HG02973 (cell line): Measurements from ENCODE around the gene ZNF469.

Source experiments
- ATAC-seq: cut with Tn5 transposase; IDR thresholded peaks from one replicate; pipeline ENCODE4 v1.9.1; 2021; ENCODE audit warnings: moderate library complexity; ENCODE audit not compliant: unreplicated experiment

ZNF469 gene

DNA sequence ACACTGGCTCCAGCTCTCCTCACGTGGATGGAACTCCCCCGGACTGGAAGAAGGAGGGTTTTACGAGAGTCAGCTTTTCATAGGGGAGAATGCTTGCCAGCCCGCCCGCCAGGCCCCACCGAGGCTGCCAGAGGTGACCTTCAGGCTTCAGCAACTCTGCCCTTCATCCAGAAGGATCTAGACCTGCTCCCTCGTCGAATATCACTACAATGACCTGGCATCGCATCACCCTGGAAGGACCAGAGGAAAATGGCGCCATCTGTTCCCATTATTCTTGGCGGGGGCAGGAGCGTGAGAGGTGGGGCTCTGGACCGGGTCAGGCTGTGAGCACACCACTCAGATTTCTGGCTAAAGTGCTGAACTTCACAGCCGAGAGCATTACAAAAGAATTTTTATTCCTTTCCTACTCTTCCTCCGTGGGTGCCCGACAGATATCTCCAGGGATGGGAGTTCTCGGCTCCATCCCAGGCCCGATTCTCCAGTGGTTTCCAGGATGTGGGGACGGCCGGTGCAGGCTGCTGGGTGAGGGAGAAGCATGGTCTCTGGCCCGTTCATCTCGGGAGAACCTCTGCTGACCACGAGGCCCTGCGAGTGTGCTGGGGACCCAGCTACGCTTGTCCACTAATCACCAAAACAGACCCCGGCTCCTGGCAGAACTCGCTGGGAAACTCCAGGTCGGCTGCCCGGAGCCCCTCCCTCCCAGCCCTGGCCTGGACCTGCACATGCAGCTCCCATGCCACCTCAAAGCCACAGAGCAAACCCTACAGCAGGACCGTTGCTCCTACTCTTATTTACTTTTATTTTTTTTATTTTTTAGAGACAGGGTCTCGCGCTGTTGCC lies 36.8 kb upstream of the ZNF469 start:
- no peak for ATAC-seq

DNA sequence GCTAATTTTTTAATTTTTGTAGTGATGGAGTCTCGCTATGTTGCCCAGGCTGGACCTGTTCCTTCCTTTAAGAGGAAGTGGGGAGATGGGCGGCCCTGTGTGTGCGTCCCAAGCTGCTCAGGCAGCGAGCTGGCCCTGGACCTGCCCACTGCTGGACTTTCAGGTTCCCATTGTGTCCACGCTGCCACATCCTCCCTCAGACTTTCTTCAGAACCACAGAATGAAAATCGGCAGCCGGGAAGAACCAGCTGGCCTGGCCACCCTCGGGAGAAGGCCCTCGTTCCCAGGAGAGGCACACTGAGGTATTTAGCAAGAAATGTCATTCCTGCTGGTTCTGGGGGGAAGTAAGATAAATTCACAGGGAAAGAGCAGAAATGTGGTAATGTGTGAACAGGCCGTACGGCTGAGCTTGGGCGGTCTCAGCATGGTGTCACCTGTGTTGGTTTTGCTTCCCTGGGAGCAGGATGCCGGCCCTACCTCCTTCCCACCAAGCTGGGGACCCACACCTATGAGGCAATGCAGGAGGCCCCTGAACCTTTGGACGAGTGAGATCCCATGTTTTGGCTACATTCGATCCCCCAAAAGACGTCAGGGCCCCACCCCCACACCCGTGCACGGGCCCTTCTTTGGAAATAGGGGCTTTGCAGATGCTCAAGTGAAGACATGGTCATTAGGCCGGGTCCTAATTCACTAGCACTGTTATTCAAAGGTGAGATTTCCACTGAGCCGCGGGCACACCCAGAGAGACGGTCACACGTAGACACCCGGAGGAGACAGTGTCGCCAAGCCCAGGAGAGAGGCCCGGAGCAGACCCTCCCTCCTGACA lies 35.9 kb upstream of the ZNF469 start:
- ATAC-seq: no peak

DNA sequence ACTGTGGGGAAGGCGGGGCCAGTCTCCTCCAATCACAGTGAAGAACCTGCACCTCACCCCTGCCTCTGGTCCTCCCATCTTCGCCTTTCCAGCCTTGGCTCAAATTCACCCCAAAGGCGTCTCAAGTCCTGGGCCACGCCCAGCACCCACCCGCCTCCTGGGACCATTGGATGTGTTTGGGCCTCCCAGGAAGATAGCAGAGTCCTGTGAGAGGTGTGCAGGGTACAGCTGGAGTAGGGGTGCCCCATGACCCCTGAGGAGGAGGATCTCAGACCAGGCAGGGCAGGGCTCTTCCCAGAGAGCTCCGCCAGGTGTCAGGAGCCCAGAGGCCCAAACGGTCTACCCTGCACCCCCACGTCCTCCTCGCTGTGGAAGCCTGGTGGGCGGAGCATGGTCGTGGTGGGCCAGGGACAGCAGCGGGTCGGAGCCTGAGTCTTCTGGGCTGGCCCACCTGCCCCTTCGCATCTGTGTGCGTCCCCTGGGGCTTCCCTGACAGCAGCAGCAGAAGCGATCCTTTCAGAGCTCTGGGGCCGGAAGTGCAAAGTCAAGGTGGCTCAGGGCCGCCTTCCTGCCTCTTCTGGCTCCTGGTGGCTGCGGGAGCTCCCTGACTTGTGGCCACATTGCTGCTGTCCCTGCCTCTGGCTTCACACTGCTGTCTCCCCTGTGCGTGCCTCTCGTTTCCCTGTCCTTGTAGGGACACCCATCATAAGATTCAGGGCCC lies 34.9 kb upstream of the ZNF469 start:
- ATAC-seq: no peak

DNA sequence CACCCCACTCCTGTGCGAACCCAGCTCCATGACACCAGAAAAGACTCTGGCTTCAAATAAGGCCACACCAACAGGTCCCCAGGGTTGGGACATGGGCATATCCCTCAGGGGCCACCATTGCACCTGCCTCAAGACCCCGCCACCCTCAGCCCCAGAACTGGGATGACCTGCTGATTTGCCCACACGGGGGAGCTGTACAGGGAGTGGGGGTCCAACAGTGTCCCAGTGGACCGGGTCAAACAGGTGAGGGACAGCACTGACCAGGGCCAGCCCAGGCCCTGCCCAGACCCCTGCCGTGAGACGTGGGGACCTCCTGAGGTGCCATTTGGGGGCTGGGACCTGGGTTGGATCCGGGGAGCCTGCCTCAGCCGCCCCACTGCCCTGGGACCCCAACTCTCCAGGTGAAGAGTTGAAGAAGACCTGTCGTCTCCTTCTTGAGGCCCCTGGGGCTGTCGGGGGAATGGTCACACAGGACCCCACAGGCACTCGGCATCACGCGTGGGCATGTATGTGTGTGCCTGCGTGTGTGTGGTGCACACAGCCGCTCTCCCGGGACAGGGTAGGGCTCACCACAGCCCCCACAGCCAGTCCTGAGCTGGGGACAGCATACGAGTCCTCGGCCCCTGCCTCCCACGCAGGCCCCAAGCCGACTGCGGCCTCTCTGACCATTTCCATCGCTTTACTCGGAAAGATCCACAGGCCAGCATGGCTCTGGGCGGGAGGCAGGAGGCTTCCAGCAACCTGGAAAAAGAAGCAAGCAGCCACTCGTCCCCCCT lies 34.2 kb upstream of the ZNF469 start:
- ATAC-seq: no peak

DNA sequence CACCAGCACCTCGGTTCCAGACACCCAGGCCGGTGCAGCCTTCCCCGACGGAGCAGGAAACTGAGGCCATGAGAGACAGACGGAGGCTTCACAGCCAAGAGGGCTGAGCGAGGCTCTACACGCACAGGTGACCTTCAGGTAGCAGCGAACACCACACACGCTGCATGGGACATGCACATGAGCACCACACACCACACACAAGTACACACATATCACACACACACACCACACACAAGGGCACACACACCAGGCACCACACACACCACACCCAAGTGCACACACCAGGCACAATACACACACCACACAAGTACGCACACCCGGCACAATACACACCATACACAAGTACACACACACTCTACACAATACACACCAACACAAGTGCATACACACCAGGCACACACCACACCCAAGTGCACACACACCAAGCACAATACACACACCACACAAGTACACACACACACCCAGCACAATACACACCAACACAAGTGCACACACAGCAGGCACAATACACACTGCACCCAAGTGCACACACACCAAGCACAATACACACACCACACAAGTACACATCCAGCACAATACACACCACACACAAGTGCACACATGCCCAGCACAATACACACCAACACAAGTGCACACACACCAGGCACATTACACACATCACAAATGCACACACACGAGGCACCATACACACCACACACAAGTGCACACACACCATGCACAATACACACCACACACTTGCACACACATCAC lies 33.4 kb upstream of the ZNF469 start:
- no peak for ATAC-seq

DNA sequence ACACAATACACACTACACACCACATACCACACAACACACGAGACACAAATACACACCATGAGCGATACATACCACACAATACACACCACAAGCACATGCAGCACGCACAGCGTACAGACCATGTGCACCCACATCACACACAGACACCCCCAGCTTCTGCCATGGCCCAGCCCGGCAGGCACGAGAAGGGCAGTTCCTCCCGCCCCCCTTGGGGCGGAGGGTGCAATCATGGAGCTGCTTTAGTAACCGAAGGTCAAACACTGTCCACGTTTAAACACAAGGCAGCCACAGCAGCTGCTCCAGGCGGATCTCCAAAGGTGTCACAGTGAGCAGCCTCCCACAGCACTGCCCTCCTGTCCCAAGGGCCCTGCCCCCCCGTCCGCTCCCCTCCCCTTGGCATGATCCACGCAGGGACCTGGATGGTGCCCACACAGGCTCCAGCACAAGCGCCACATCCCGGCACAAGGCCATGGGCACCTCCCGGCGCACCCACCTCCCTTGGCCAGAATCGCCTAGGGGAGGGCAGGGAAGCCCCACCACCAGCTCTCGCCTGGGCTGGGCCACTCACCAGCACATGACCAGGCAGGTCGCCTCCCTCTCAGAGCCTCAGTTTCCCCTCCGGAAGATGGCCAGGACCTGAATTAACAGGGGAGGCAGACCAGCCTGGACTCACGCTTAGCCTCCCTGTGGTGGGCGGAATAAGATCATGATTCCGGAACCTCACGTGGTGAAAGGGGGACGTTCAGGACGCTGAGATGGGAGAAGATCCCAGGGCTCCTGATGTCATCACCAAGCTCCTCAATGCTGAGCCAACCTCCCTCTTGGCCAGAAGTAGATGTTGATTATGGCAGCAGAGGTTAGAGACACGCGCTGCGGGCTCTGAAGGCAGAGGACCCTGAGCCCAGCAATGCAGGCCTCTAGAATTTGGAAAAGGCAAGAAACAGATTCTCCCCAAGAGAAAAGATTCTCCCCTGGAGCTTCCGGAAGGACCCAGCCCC lies 32.6 kb upstream of the ZNF469 start:
- no peak for ATAC-seq

DNA sequence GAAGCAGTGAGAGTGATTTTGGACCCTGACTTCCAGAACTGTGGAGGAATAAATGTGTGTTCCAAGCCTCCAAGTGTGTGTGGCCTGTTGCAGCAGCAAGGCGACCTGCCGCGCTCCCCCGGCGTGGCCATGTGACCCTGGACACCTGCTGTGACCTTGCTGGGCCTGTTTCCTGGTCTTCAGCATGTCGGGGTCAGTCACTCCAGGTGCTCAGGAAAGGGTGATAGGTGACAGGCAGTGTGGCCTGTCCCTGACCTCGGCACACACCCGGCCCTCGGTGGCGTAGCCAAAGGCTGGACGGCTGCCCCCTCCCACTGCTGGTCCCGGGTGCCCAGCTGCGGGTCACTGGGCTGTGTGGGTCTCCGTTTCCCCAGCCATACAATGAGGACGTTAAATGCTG lies 31.8 kb upstream of the ZNF469 start:
- no peak for ATAC-seq

DNA sequence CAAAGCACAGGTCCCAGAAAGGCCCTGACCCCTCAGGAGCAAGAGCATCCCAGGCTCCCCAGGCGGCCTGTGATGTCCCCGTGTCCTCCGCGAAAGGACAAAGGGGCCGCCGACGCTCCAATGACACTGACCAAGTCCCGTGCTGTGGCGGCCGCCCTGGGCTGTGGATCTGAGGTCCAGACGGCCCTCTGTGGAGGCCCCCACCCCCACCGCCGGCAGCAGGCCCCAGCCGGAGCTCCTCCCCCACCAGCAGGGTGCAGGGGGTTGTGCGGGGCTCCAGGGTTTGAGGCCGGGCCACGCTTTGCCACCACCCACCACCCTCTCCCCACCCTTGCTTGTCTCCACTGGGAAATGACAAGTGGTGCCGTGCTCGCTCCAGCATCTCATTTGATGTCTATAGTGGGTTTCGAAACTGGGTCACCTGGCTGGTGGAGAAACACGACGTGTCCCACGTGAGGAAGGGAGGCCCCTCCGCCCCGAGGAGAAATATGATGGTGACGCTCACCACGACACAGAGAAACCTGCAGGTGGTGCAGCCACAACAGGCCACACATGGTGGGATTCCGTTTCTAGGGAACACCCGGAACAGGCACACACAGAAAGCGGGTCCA lies 31.2 kb upstream of the ZNF469 start:
- ATAC-seq: no peak

DNA sequence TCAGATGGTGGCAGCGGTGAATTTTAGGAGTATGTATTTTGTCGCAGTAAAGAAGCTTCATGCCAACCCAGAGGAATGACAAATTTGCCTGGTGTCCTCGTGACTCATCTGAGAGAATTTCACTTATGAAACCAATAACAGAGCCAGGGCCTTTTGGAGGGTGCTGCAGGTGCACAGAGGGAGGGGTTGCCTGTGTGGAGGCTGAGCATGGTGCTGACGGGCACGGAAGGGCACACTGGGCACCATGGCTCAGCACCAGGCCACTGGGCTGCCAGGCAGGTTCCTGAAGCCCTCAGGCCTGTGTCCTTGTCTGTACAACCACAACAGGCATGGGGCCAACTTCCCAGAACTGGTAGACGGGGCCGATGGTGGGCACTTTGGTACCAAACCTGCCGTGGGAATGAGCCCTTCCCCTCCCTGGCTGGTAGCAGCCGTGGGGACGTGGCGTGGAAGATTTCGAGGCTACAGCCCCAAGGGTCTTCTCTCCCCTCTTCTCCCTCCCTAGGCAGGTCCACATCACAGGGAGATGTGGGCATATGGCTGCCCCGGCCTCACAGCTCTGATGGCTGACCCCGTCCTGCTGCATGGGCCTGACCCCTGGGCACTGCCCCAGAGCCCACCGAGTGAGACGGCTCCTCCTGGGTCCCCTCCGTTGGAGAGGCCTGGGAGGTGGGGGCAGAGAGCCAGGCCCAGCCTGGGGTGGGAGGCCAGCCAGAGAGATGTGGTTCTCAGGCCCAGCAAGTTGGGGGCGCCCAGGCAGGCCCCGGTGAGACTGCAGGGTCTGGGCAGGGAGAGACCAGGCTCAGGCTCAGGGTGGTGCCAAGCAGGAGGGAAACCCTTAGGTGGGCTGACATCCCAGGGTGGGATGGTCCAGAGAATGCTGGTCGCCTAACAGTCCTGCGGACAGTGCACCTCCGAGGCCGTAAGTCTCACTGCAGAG lies 30.2 kb upstream of the ZNF469 start:
- no peak for ATAC-seq

DNA sequence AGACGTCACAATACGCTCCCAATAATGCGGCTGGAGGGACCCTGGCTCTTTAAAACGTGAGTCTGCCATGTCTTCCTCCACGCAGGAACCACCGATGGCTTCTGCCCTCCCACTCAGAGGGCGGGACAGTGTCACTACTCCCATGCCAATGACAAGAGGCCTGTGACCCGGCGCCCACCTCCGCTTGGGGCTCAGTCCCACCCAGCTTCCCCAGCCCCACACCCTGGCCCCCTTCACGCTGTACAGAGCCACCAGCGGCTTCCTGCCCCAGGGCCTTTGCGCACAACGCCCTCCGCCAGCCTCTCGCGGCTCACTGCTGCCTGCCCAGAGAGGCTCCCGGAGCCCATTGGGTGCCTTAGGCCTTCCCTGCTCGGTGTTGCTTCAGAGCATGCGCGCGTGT lies 29.5 kb upstream of the ZNF469 start:
- ATAC-seq: no peak

DNA sequence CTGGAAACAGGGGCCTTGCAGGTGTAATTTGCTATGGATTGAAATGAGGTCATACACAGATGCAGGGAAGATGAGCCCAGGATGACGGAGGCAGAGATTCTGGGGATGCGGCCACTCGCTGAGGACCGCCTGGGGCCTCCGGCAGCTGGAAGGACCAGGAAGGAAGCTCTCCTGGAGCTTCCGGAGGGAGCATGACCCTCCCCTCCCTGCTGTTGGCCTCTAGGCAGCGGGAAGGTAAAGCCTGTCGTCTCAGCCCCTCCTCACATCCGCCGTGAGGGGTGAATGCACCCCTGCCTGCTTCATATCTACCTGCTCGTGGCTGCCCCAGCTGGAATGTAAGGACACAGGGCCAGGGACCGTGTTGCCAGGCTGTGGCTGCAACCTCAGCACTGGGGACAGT lies 29.1 kb upstream of the ZNF469 start:
- no peak for ATAC-seq

DNA sequence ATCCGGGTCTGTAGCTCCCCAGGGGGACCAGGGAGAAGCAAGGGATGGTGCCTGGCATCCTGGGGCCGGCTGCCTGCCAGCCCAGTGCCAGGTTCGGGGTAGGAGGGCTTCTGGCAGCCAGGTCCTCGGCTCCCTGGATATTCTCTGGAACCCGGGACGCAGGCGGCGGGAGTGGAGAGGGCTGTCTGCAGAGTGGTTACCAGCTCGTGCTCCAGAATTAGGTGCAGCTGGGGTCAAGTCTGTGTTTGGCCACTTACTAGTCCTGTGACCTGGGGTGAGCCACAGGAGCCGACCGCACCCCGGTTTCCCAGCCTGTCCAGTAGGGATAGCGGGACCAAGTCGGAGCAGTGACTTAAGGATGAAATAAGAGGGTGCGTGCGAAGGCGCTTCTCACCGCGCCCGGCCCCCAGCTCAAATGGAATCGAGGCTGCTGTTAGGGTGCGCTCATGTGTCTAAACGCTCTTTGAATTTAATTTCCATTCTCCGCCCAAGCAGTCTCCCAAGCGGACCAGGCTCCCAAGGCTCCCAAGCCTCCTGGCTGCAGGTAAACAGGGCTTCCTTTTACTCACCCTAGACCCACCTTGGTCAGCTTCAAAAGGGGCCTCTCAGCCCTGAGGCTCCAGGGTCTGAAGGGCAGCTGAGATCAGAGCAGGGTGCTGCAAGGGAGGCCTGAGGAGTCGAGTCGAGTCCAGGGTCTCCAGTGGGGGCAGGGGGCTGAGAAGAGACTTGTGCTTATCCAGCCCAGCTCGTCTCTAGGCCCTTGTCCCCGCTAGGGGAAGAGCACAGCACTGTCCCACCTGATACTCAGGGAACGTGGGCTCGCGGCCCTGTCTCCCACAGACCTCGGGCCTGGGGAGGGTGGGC lies 28.3 kb upstream of the ZNF469 start:
- ATAC-seq: no peak

DNA sequence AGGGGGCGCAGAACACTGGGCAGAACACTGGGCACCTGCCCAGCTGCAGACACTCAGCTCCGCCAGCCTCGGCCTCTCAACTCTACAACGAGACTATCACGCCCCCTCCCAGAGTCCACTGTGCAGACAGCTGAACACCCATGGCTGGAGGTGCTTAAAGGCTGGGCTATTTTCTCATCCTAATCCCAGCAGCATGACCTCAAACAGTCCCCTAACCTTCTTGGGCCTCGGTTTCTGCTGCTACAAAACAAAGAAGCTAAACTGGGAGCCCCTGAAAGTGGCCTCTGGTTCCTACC lies 27.7 kb upstream of the ZNF469 start:
- no peak for ATAC-seq

DNA sequence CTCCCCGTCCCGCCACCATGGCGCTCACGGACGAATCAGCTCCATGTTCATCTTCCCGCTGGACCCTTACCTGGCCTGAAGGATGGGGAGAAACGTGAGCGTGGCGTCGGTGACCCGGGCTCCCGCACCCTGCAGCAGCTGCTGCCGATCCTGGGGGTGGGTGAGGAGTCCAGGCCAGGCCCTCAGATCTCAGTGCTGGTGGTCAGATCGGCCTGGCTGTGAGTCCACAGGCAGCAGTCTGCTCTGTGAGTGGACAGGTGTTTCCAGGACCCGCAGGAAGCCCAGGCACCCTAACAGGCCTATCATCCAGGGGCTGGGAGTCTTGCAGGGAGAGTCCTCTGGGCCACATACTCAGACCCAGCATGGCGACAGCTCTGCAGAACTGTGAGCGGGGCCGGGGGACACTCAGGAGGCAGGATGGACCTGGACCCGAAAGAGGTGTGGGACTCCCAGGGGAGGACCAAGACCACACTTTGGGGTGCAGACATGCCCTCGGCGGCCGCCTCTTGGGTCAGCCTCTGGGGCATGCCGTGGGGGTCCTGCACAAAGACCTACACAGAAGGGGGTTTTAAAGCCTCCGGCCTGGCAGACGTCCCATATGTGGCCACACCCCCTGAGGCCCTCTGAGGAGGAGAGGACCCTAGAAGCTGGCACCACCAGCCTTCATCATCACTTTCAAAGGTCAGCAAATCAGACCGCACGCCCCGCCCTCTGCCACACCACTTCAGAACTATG lies 27.2 kb upstream of the ZNF469 start:
- no peak for ATAC-seq

DNA sequence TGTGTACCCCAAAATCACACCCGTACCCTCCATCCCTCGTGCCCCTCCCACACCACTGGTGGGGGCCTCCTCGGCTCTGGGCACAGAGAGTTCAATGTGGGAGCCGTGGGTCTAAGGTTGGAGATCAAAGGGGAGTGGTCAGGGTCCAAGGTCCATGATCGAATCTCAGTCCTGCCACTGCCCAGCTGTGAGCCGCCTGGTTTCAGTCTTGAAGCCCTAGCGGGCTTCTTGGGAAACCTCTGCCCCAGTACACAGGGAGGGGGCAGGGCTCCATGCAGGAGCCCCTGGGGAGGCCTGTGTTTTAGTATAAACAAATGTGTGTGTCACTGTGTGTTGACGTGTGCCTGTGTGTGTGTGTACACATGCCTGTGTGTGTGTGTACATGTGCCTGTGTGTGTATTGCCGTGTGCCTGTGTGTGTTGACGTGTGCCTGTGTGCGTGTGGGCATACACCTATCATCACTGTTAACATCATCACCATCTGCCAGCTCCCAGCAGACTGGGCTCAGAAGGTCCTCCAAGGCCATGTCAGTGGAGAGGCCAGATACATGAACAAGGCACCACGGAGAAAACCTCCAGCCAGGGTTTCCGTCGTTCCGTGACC lies 26.5 kb upstream of the ZNF469 start:
- no peak for ATAC-seq
